Ishikawa (cell line): Measurements from ENCODE around the gene BRD3.
A peak's percentile ranks its signal among the peaks of the same experiment; 100 is the strongest.

ENCODE experiments used
- CEBPB ChIP-seq: IDR thresholded peaks from 2 replicates; pipeline ENCODE4 v1.6.1; 2012
- CREB1 ChIP-seq: IDR thresholded peaks from 2 replicates; pipeline ENCODE4 v1.6.1; 2012; ENCODE audit warnings: low read depth
- EGR1 ChIP-seq: IDR thresholded peaks from 2 replicates; pipeline ENCODE4 v1.6.1; 2012
- EP300 ChIP-seq: IDR thresholded peaks from 2 replicates; pipeline ENCODE4 v1.6.1; 2012; ENCODE audit warnings: borderline replicate concordance
- FOXM1 ChIP-seq: IDR thresholded peaks from 2 replicates; pipeline ENCODE4 v1.6.1; 2012; ENCODE audit warnings: low read depth, borderline replicate concordance
- NFIC ChIP-seq: IDR thresholded peaks from 2 replicates; pipeline ENCODE4 v1.6.1; 2012
- RAD21 ChIP-seq: IDR thresholded peaks from 2 replicates; pipeline ENCODE4 v1.6.1; 2012; ENCODE audit warnings: low read depth
- TAF1 ChIP-seq: IDR thresholded peaks from 2 replicates; pipeline ENCODE4 v1.6.1; 2012; ENCODE audit warnings: low read depth, mild to moderate bottlenecking
- TCF12 ChIP-seq: IDR thresholded peaks from 2 replicates; pipeline ENCODE4 v1.6.1; 2012; ENCODE audit warnings: low read depth
- TEAD4 ChIP-seq: IDR thresholded peaks from 2 replicates; pipeline ENCODE4 v1.6.1; 2012
- USF1 ChIP-seq: IDR thresholded peaks from 2 replicates; pipeline ENCODE4 v1.6.1; 2012
- YY1 ChIP-seq: IDR thresholded peaks from 2 replicates; pipeline ENCODE4 v1.6.1; 2012; ENCODE audit warnings: low read depth
- ZBTB7A ChIP-seq: IDR thresholded peaks from 2 replicates; pipeline ENCODE4 v1.6.1; 2012; ENCODE audit warnings: low read depth
- TF ChIP-seq, protein P1 (sequence below): IDR thresholded peaks from 2 replicates; pipeline ENCODE4 v1.6.1; 2012
- TF ChIP-seq, protein P2 (sequence below): IDR thresholded peaks from 2 replicates; pipeline ENCODE4 v1.6.1; 2012; ENCODE audit warnings: low read depth, mild to moderate bottlenecking

Gene BRD3

DNA sequence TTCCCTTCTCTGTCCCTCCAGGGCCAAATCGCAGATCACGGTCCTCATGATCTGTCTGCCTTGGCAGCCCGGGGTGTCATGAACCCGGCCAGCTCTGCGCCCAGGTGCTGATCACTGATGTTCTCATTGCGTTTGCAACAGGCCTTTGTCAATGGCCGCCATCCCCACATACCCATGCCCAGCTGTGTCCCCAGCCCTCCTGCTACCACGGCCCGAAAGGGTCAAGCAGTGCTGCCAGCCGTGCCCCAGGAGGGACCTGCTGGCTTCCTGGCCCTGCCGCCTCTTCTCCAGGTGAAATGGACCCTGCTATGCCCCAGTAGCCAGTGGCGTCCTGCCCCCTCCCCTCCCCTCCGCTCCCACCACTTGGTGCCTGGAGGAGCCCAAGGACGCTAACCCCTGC is 62.9 kb downstream of the BRD3 start:
- TF ChIP-seq TAF1 (no peak), CREB1 (no peak), CEBPB (no peak), USF1 (no peak), RAD21 (no peak), EGR1 (no peak), TCF12 (no peak)
- TF ChIP-seq, protein P1, sequence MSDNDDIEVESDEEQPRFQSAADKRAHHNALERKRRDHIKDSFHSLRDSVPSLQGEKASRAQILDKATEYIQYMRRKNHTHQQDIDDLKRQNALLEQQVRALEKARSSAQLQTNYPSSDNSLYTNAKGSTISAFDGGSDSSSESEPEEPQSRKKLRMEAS, result no peak

DNA sequence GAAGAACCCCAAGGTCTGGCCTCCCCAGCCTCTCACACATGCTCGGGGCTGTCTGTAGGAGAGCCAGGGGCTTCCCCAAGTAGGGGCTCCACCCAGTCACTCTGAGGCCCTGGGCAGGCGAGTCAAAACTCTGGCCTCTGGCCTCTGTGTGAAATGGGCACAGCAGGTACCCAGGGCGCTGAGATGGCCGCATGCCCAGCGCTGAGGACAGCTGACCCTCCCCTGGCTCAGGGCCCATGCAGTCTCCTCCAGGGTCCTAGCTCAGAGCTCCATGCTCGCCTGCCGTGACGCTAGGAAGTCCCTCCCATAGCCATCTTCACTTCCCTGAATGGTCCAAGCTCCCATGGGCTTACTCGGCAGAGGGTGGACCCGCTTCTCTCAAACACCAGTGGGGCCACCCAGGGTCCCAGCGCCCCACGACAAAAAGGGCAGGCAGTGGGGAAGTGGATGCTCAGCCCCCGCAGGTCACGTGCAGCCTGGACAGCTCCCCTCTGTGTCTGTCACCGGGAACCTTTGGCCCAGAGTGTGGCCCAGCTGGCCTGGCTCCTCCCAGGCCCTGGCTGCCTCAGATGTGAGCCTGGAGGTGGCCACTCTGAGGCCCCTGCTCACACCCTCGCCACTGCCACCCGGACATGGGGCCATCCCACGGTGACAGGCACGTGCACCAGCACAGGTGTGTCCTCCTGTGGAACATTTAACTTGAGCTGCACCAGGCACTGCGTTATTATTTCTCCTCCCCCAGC is 63.5 kb downstream of the BRD3 start:
- TF ChIP-seq, protein P1, result no peak
- TF ChIP-seq EGR1 (no peak), RAD21 (no peak), USF1 (peak; percentile 75), YY1 (no peak)
- TF ChIP-seq, protein P2, sequence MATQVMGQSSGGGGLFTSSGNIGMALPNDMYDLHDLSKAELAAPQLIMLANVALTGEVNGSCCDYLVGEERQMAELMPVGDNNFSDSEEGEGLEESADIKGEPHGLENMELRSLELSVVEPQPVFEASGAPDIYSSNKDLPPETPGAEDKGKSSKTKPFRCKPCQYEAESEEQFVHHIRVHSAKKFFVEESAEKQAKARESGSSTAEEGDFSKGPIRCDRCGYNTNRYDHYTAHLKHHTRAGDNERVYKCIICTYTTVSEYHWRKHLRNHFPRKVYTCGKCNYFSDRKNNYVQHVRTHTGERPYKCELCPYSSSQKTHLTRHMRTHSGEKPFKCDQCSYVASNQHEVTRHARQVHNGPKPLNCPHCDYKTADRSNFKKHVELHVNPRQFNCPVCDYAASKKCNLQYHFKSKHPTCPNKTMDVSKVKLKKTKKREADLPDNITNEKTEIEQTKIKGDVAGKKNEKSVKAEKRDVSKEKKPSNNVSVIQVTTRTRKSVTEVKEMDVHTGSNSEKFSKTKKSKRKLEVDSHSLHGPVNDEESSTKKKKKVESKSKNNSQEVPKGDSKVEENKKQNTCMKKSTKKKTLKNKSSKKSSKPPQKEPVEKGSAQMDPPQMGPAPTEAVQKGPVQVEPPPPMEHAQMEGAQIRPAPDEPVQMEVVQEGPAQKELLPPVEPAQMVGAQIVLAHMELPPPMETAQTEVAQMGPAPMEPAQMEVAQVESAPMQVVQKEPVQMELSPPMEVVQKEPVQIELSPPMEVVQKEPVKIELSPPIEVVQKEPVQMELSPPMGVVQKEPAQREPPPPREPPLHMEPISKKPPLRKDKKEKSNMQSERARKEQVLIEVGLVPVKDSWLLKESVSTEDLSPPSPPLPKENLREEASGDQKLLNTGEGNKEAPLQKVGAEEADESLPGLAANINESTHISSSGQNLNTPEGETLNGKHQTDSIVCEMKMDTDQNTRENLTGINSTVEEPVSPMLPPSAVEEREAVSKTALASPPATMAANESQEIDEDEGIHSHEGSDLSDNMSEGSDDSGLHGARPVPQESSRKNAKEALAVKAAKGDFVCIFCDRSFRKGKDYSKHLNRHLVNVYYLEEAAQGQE, result peak; percentile 44; the same call in 1 of the 2 replicates

GRCh38 chr9:134003237-134003636 is 64.6 kb downstream of the BRD3 start:
- TF ChIP-seq, protein P1, result no peak
- TF ChIP-seq RAD21, result no peak
- TF ChIP-seq EGR1, result no peak
- TF ChIP-seq FOXM1, result no peak
- TF ChIP-seq EP300, result no peak
- no peak for TF ChIP-seq TAF1
- no peak for TF ChIP-seq TCF12
- no peak for TF ChIP-seq ZBTB7A
- TF ChIP-seq TEAD4, result no peak
- no peak for TF ChIP-seq CEBPB
- TF ChIP-seq USF1, result no peak
- TF ChIP-seq, protein P2, result no peak
- no peak for TF ChIP-seq CREB1
- no peak for TF ChIP-seq NFIC
- TF ChIP-seq YY1, result no peak

GRCh38 chr9:134002796-134003195 is 65.0 kb downstream of the BRD3 start:
- no peak for TF ChIP-seq ZBTB7A
- no peak for TF ChIP-seq CREB1
- TF ChIP-seq CEBPB, result no peak
- TF ChIP-seq, protein P2, result no peak
- TF ChIP-seq NFIC, result no peak
- TF ChIP-seq TAF1, result no peak
- no peak for TF ChIP-seq FOXM1
- TF ChIP-seq YY1, result no peak
- no peak for TF ChIP-seq TEAD4
